ENCODE results near the gene TXNDC16. TPM values are rescaled to one million over a fixed set of nuclear protein-coding genes. Genes with fewer than 3 reads are reported as not detected.
A peak's percentile ranks its signal among the peaks of the same experiment; 100 is the strongest.

The TXNDC16 gene
- total and polyA plus RNA-seq, 9 of the 15 experiments (the other 6 are each of a cell fraction or from before 2014, with no cell fraction given): 1.8 to 6.2 (median 4.9) TPM

- TF ChIP-seq ELK3 (CRISPR knock-in tag; IDR thresholded peaks at IDR 0.05) (no peak), FOXO4 (CRISPR knock-in tag; IDR thresholded peaks at IDR 0.05) (no peak), ZNF134 (CRISPR knock-in tag; conservative IDR thresholded peaks at IDR 0.05) (no peak), SMARCA5 (IDR thresholded peaks at IDR 0.05) (no peak), CGGBP1 (CRISPR knock-in tag; IDR thresholded peaks at IDR 0.05) (no peak)
Measured at GRCh38 chr14:52547526-52547925, 4.8 kb downstream of the TXNDC16 start (continued).

DNA sequence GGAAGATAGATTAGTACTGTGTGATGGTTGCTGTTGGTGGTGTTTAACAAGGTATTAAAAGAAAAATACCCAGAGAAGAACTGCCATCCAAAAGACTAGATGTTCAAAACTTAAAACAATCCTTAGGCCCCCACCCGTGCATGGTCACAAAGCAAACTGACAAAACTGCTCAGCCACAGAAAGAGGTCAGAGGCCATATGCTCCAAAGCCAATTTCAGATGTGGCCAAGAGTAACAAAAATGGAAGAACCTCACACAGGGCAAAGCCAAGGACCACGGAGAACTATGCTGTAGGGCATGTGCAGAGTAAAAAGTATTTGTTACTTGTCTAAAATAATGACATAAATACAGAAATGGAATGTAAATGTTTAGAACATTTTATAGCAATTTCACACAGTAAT lies 5.3 kb downstream of the TXNDC16 start:
- H4K20me1 ChIP-seq (replicated peaks; ENCODE audit: control insufficient read depth, insufficient read depth, low read length): no peaks in the 10 kb centered on the region
- peak overlapping the region; percentile 57 for H3K4me2 ChIP-seq (ENCODE audit: insufficient read depth, low read length)
- TF ChIP-seq ARNT (IDR thresholded peaks at IDR 0.05) (no peak), NR2C1 (IDR thresholded peaks at IDR 0.05) (peak; percentile 54), NR2C1 (tag; IDR thresholded peaks at IDR 0.05) (peak; percentile 58), NR2C2 (CRISPR knock-in tag; IDR thresholded peaks at IDR 0.05) (no peak), NR2C2 (tag; IDR thresholded peaks at IDR 0.05) (peak; percentile 55; the same call in 1 of the 2 replicates), PHF20 (IDR thresholded peaks at IDR 0.05; ENCODE audit: partially characterized antibody) (no peak)
- H3K9me1 ChIP-seq (ENCODE audit: control insufficient read depth, insufficient read depth, low read length): no peaks in the 10 kb centered on the region
- H3K27ac ChIP-seq (ENCODE audit: extremely low read depth, low read depth, low read length): peak overlapping the region; percentile 53
- BruUV-seq (replicated peaks): no TSS peak
- WGBS (ENCODE audit: insufficient coverage, low coverage, missing lambda C conversion rate): 0% methylated on average over 2 of the region's 2 CpGs
- H3K4me1 ChIP-seq (replicated peaks in 1 of 2; ENCODE audit: control insufficient read depth in 2 of 2, insufficient read depth in 2 of 2, low read length in 2 of 2): peaks cover under 1 to 27% of the 10 kb centered on the region in 2 experiments; a peak in 4 of 5 replicates
- H3K27me3 ChIP-seq (ENCODE audit: control insufficient read depth in 2 of 2, insufficient read depth in 2 of 2, low read length in 2 of 2): no peaks in the 10 kb centered on the region
- in situ Hi-C loops (cut with MboI): no loop called here
- DNase-seq (ENCODE audit: extremely low read depth in 1 of 4, low spot score in 3 of 4) (peak in 2 of 4 experiments; percentile 9 to 47), FAIRE-seq (peak; percentile 44), ATAC-seq (peak; percentile 52)
- ChIA-PET POLR2A (interaction anchor here (1.0 to 1.1 kb wide), 2 partner anchors 10 to 11 kb away, joined by 3 read pairs; no protein-coding TSS in a partner anchor), CTCF (ENCODE audit: low intra/inter-chr PET ratio) (no interaction called here)
- H3K9ac ChIP-seq (ENCODE audit: insufficient read depth in 1 of 2, low read depth in 2 of 2, low read length in 2 of 2): peak overlapping the region in 1 of 2 experiments; percentile 61; a peak in 1 of 4 replicates
- H2AFZ ChIP-seq (ENCODE audit: low read depth, low read length): peak overlapping the region; percentile 73
- intact Hi-C loops (cut with micrococcal nuclease): no loop called here
- no peaks in the 10 kb centered on the region; the same call in 1 of the 2 replicates for H3K9me3 ChIP-seq (replicated peaks; ENCODE audit: control insufficient read depth, insufficient read depth, low read depth, low read length)
- H3K4me3 ChIP-seq: no peak overlapping the region
- no peaks in the 10 kb centered on the region; the same call in 2 of the 3 replicates for H3K36me3 ChIP-seq (ENCODE audit: control insufficient read depth, insufficient read depth, low read length)
- H3K79me2 ChIP-seq (ENCODE audit: control insufficient read depth, insufficient read depth, low read length): peaks cover 57% of the 10 kb centered on the region

All from K562 (cell line).